ENCODE data around the gene CMAS.

Gene CMAS

DNA sequence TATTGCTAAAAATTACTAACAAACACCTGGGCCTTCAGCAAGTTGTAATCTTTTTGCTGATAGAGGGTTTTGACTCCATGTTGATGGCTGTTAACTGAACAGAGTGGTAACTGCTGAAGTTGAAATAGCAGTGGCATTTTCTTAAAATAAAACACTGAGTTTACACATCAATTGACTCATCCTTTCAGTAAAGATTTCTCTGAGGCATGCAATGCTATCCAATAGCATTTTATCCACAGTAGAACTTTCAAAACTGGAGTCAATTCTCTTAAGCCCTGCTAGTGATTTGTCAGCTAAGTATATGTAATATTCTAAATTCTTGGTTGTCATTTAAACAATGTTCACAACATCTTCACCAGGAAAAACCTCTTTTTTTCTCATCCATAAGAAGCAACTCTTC lies 59.5 kb downstream of the CMAS start:
- TF ChIP-seq, protein P1, sequence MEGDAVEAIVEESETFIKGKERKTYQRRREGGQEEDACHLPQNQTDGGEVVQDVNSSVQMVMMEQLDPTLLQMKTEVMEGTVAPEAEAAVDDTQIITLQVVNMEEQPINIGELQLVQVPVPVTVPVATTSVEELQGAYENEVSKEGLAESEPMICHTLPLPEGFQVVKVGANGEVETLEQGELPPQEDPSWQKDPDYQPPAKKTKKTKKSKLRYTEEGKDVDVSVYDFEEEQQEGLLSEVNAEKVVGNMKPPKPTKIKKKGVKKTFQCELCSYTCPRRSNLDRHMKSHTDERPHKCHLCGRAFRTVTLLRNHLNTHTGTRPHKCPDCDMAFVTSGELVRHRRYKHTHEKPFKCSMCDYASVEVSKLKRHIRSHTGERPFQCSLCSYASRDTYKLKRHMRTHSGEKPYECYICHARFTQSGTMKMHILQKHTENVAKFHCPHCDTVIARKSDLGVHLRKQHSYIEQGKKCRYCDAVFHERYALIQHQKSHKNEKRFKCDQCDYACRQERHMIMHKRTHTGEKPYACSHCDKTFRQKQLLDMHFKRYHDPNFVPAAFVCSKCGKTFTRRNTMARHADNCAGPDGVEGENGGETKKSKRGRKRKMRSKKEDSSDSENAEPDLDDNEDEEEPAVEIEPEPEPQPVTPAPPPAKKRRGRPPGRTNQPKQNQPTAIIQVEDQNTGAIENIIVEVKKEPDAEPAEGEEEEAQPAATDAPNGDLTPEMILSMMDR (IDR thresholded peaks at IDR 0.05; ENCODE audit: borderline replicate concordance, insufficient read depth, low read depth, low read length), result no peak
- H3K4me3 ChIP-seq (ENCODE audit: low read depth, low read length), result no peak overlapping the region

DNA sequence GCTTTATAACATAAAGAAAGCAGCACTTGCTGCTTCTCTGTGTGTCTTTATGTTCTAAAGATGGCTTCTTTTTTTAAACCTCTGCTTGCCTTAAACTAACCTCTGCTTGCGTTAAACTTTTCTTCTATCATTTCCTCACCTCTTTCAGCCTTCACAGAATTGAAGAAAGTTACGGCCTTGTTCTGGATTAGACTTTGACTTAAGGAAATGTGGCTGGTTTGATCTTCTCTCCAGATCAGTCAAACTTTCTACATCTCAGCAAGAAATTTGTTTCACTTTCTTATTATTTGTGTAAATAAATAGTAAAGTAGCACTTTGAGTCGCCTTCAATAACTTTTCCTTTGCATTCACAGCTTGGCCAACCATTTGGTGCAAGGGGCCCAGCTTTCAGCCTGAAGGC lies 64.2 kb downstream of the CMAS start:
- no peak overlapping the region for H3K4me3 ChIP-seq (ENCODE audit: low read depth, low read length)
- TF ChIP-seq, protein P1 (IDR thresholded peaks at IDR 0.05; ENCODE audit: borderline replicate concordance, insufficient read depth, low read depth, low read length), result no peak

Data from GM12875 (cell line).